HepG2 (cell line): ENCODE results near the gene AMDHD1. TPM values are rescaled to one million over a fixed set of nuclear protein-coding genes. Genes with fewer than 3 reads are reported as not detected.

Source experiments
- ATF7 ChIP-seq, 2 experiments: fragments of 450-650 bp in 1 of 2; sonication (generic) in 1 of 2; formaldehyde crosslinking in 1 of 2; IDR thresholded peaks; 2 replicates each; pipeline versions ENCODE4 v1.4.0 to v1.6.1; 2016 to 2020; ENCODE audit warnings: antibody characterized with exemption in 1 of 2, mild to moderate bottlenecking in 1 of 2, missing genetic modification reagents in 1 of 2
- CEBPZ ChIP-seq: IDR thresholded peaks from 2 replicates; pipeline ENCODE4 v1.6.1; 2012; ENCODE audit warnings: low read length, improper control_type of control experiment
- HDAC6 ChIP-seq: fragments of 200-600 bp; sonication (generic); IDR thresholded peaks from 2 replicates; pipeline ENCODE4 v1.7.0; 2017; ENCODE audit warnings: mild to moderate bottlenecking, antibody characterized with exemption, low read length, low read depth
- HHEX ChIP-seq: IDR thresholded peaks from 2 replicates; pipeline ENCODE4 v1.6.1; 2016; ENCODE audit warnings: control low read depth
- MATR3 ChIP-seq: sonication (generic); formaldehyde crosslinking; IDR thresholded peaks from 2 replicates; pipeline ENCODE4 v1.4.0; 2020; ENCODE audit warnings: missing genetic modification reagents
- MZF1 ChIP-seq: sonication (generic); formaldehyde crosslinking; IDR thresholded peaks from 2 replicates; pipeline ENCODE4 v1.8.1; 2023; ENCODE audit warnings: mild to moderate bottlenecking, missing genetic modification reagents, borderline replicate concordance
- NFE2L1 ChIP-seq: sonication (generic); formaldehyde crosslinking; IDR thresholded peaks from 2 replicates; pipeline ENCODE4 v1.4.0; 2020; ENCODE audit warnings: missing genetic modification reagents, mild to moderate bottlenecking, borderline replicate concordance
- NR0B2 ChIP-seq: sonication (generic); formaldehyde crosslinking; IDR thresholded peaks from 2 replicates; pipeline ENCODE4 v1.4.0; 2020; ENCODE audit warnings: mild to moderate bottlenecking, missing genetic modification reagents
- POLR2AphosphoS2 ChIP-seq: IDR thresholded peaks from 2 replicates; pipeline ENCODE4 v1.6.1; 2011; ENCODE audit warnings: low read depth, low read length, improper control_type of control experiment
- RARG ChIP-seq: sonication (generic); formaldehyde crosslinking; IDR thresholded peaks from 2 replicates; pipeline ENCODE4 v1.4.0; 2020; ENCODE audit warnings: low read depth, mild to moderate bottlenecking, missing genetic modification reagents
- SALL1 ChIP-seq: sonication (generic); formaldehyde crosslinking; IDR thresholded peaks from 2 replicates; pipeline ENCODE4 v1.8.0; 2022; ENCODE audit warnings: mild to moderate bottlenecking, missing genetic modification reagents
- TAF15 ChIP-seq: fragments of 200-400 bp; formaldehyde crosslinking; IDR thresholded peaks from one replicate; pipeline ENCODE4 v1.6.1; 2018; ENCODE audit warnings: mild to moderate bottlenecking, low read depth, low read length; ENCODE audit not compliant: poor library complexity, severe bottlenecking
- TERF1 ChIP-seq: sonication (generic); formaldehyde crosslinking; IDR thresholded peaks from 2 replicates; pipeline ENCODE4 v1.8.0; 2022; ENCODE audit warnings: mild to moderate bottlenecking, missing genetic modification reagents, moderate library complexity
- THAP9 ChIP-seq: sonication (generic); formaldehyde crosslinking; IDR thresholded peaks from 2 replicates; pipeline ENCODE4; 2020; ENCODE audit warnings: missing genetic modification reagents, mild to moderate bottlenecking, borderline replicate concordance
- ZFAT ChIP-seq: sonication (generic); formaldehyde crosslinking; conservative IDR thresholded peaks from 2 replicates; pipeline ENCODE4 v1.8.1; 2023; ENCODE audit warnings: missing genetic modification reagents, inconsistent platforms
- ZMYM4 ChIP-seq: sonication (generic); formaldehyde crosslinking; IDR thresholded peaks from 2 replicates; pipeline ENCODE4 v1.8.1; 2023; ENCODE audit warnings: mild to moderate bottlenecking, missing genetic modification reagents
- ZNF431 ChIP-seq: sonication (generic); formaldehyde crosslinking; IDR thresholded peaks from 2 replicates; pipeline ENCODE4 v1.9.0; 2022; ENCODE audit warnings: missing genetic modification reagents, low read depth, mild to moderate bottlenecking, borderline replicate concordance
- ZNF549 ChIP-seq: sonication (generic); formaldehyde crosslinking; IDR thresholded peaks from 2 replicates; pipeline ENCODE4 v1.5.0; 2020; ENCODE audit warnings: missing genetic modification reagents
- ZNF788 ChIP-seq: sonication (generic); formaldehyde crosslinking; IDR thresholded peaks from 2 replicates; pipeline ENCODE4 v1.5.0; 2020; ENCODE audit warnings: mild to moderate bottlenecking, missing genetic modification reagents, borderline replicate concordance
- ZSCAN12 ChIP-seq: sonication (generic); formaldehyde crosslinking; IDR thresholded peaks from 2 replicates; pipeline ENCODE4 v1.9.0; 2021; ENCODE audit warnings: mild to moderate bottlenecking, missing genetic modification reagents
- polyA plus RNA-seq, 8 experiments: library from polyadenylated mRNA; depleted of rRNA in 3 of 8; stranded (reverse) in 7 of 8; unstranded in 1 of 8; fragments of >200 nt; fragmentation: Illumina TruSeq in 4 of 8; extraction: Trizol in 4 of 8; gene quantifications; 2 replicates each; pipeline versions ENCODE4 v1.2.1 to v1.2.3, GENCODE V29; 2011 to 2016; ENCODE audit warnings: low read depth in 4 of 8, missing spikeins in 1 of 8, mixed read lengths in 1 of 8; ENCODE audit not compliant: insufficient read depth in 1 of 8
- total RNA-seq, 5 experiments: library from RNA; depleted of rRNA; stranded (reverse); fragments of >200 nt; fragmentation: Illumina TruSeq; extraction: Trizol; gene quantifications; 2 replicates each; pipeline ENCODE4 v1.2.3, GENCODE V29; 2016; ENCODE audit warnings: low read depth in 1 of 5

AMDHD1 gene
- total and polyA plus RNA-seq, 2 of the 13 experiments (the other 11 are each of a cell fraction or from before 2014, with no cell fraction given): 6.5 to 29.6 TPM

- TF ChIP-seq RARG (CRISPR knock-in tag) (no peak), MATR3 (CRISPR knock-in tag) (no peak), NR0B2 (CRISPR knock-in tag) (no peak), ZFAT (CRISPR knock-in tag) (no peak), MZF1 (CRISPR knock-in tag) (no peak), TAF15 (no peak), ZNF431 (CRISPR knock-in tag) (no peak), SALL1 (peak; percentile 76; the same call in 1 of the 2 replicates), TERF1 (no peak), ZNF549 (CRISPR knock-in tag) (no peak), HHEX (peak; percentile 89), NFE2L1 (CRISPR knock-in tag) (no peak), POLR2AphosphoS2 (no peak), CEBPZ (no peak), ZSCAN12 (CRISPR knock-in tag) (no peak), ZNF788 (no peak), HDAC6 (no peak), THAP9 (CRISPR knock-in tag) (no peak), ZMYM4 (CRISPR knock-in tag) (peak; percentile 70), ATF7 (IDR thresholded peaks at IDR 0.05) (no peak), ATF7 (CRISPR knock-in tag; IDR thresholded peaks at IDR 0.05) (no peak)
Measured at GRCh38 chr12:95949477-95950206, 6.5 kb downstream of the AMDHD1 start (continued).
